HepG2 (cell line): ENCODE measurements around the gene ETV1. TPM values are rescaled to one million over a fixed set of nuclear protein-coding genes. Genes with fewer than 3 reads are reported as not detected.
"Not testable (repeated sequence)": the region's sequence is repeated elsewhere in the genome, so short reads cannot be mapped to it uniquely, and the experiment has no call there.

Experiments used
- ATAC-seq: fragments of 200-7000 bp; cut with Tn5 transposase; 3 replicates; pipeline ENCODE4 v1.9.1; 2020; ENCODE audit warnings: mild to moderate bottlenecking, moderate library complexity
- BruUV-seq: library from RNA; stranded (reverse); fragments of 400-500 nt; replicated peaks from 2 replicates; lab custom pipeline; 2021; lab: Mats Ljungman, UMichigan
- CTCF ChIA-PET: fragments of 300-600 bp; formaldehyde crosslinking; extraction: SDS; loops from one replicate; lab custom pipeline; 2021; ENCODE audit warnings: low total read pairs, inconsistent platforms, low intra/inter-chr PET ratio; lab: Yijun Ruan, JAX
- POLR2A ChIA-PET: fragments of 350-600 bp; sonication (Branson Sonifier 250); formaldehyde crosslinking; loops from one replicate; lab custom pipeline; 2020; ENCODE audit warnings: antibody characterized with exemption, inconsistent platforms; lab: Yijun Ruan, JAX
- DNase-seq: peaks from one replicate; pipeline ENCODE4 v3.0.0-alpha.2; 2015; ENCODE audit warnings: low spot score
- FAIRE-seq: peaks from 3 replicates; lab custom pipeline; 2011; peaks lifted over from hg19 to GRCh38; lab: Jason Lieb, UNC
- H2AFZ ChIP-seq: one replicate; pipeline ENCODE4 v1.6.1; 2011; ENCODE audit warnings: low read length, inconsistent platforms
- H3K27ac ChIP-seq: fragments of 300-600 bp; 3 replicates; pipeline ENCODE4 v1.8.0; 2011; ENCODE audit warnings: mixed run types, mild to moderate bottlenecking, mixed read lengths, low read length, inconsistent platforms; ENCODE audit not compliant: insufficient read depth; ENCODE audit errors: extremely low read length
- H3K27me3 ChIP-seq, 2 experiments: fragments of 200-600 bp in 1 of 2; 2 replicates in 1 of 2; 3 replicates in 1 of 2; pipeline versions ENCODE4 v1.6.0 to v1.8.0; 2011; ENCODE audit warnings: low read length in 2 of 2, mild to moderate bottlenecking in 2 of 2, moderate library complexity in 2 of 2, inconsistent platforms in 1 of 2; ENCODE audit not compliant: insufficient read depth in 2 of 2, control insufficient read depth in 1 of 2
- H3K36me3 ChIP-seq, 2 experiments: fragments of 200-600 bp in 1 of 2; replicated peaks in 1 of 2; 2 replicates in 1 of 2; 3 replicates in 1 of 2; pipeline versions ENCODE4 v1.5.1 to v1.8.0; 2011; ENCODE audit warnings: low read length in 2 of 2, inconsistent platforms in 1 of 2; ENCODE audit not compliant: insufficient read depth in 2 of 2, control insufficient read depth in 1 of 2
- H3K4me1 ChIP-seq: 2 replicates; pipeline ENCODE4 v1.5.1; 2012; ENCODE audit warnings: low read length, inconsistent platforms; ENCODE audit not compliant: insufficient read depth
- H3K4me2 ChIP-seq: 2 replicates; pipeline ENCODE4 v1.6.0; 2011; ENCODE audit warnings: low read depth, low read length, inconsistent platforms
- H3K4me3 ChIP-seq, 3 experiments: fragments of 200-600 bp in 1 of 3; sonication (generic), shearing (Covaris generic) in 1 of 3; replicated peaks in 1 of 3; 2 replicates each; pipeline ENCODE4 v1.5.1; 2011 to 2016; ENCODE audit warnings: low read length in 3 of 3, inconsistent platforms in 2 of 3, low read depth in 2 of 3, mild to moderate bottlenecking in 2 of 3, control low read depth in 1 of 3, mixed read lengths in 1 of 3; ENCODE audit not compliant: insufficient read depth in 1 of 3
- H3K79me2 ChIP-seq: one replicate; pipeline ENCODE4 v1.6.1; 2011; ENCODE audit warnings: low read length, inconsistent platforms; ENCODE audit not compliant: insufficient read depth
- H3K9ac ChIP-seq: 2 replicates; pipeline ENCODE4 v1.6.0; 2011; ENCODE audit warnings: mild to moderate bottlenecking, low read depth, low read length, inconsistent platforms; ENCODE audit not compliant: insufficient read depth
- H3K9me3 ChIP-seq: 2 replicates; pipeline ENCODE4 v1.5.1; 2012; ENCODE audit warnings: mild to moderate bottlenecking, low read length
- H4K20me1 ChIP-seq: 2 replicates; pipeline ENCODE4 v1.6.0; 2011; ENCODE audit warnings: inconsistent platforms, mild to moderate bottlenecking, low read length, moderate library complexity; ENCODE audit not compliant: insufficient read depth
- ADNP ChIP-seq: sonication (generic); formaldehyde crosslinking; IDR thresholded peaks from 2 replicates; pipeline ENCODE4 v1.4.0; 2020; ENCODE audit warnings: missing genetic modification reagents
- ELF4 ChIP-seq: sonication (generic); formaldehyde crosslinking; IDR thresholded peaks from 2 replicates; pipeline ENCODE4 v1.5.0; 2020; ENCODE audit warnings: missing genetic modification reagents, mild to moderate bottlenecking, moderate library complexity, borderline replicate concordance
- RORA ChIP-seq: sonication (generic); formaldehyde crosslinking; IDR thresholded peaks from 2 replicates; pipeline ENCODE4 v1.5.0; 2020; ENCODE audit warnings: mild to moderate bottlenecking, missing genetic modification reagents, moderate library complexity
- SALL2 ChIP-seq: sonication (generic); formaldehyde crosslinking; IDR thresholded peaks from 2 replicates; pipeline ENCODE4 v1.8.1; 2023; ENCODE audit warnings: mild to moderate bottlenecking, missing genetic modification reagents, inconsistent platforms
- ZNF878 ChIP-seq: sonication (generic); formaldehyde crosslinking; IDR thresholded peaks from 2 replicates; pipeline ENCODE4 v1.8.1; 2023; ENCODE audit warnings: mild to moderate bottlenecking, missing genetic modification reagents, moderate library complexity
- WGBS: methylation state at CpG from one replicate; pipeline ENCODE4 v1.1.6; 2017; ENCODE audit warnings: low lambda C conversion rate; 5-methylcytosine and 5-hydroxymethylcytosine counted together
- in situ Hi-C: cut with HindIII; loops from 2 replicates; pipeline ENCODE4 v1.10.0; 2017; ENCODE audit warnings: low pct_unique_long_range_greater_than_20kb; ENCODE audit not compliant: extremely low pct_ligation_motif_present
- intact Hi-C: fragments of 100-400 bp; cut with micrococcal nuclease; formaldehyde crosslinking; loops from one replicate; pipeline ENCODE4 v1.10.0; 2022; ENCODE audit not compliant: unreplicated experiment
- polyA plus RNA-seq, 8 experiments: library from polyadenylated mRNA; depleted of rRNA in 3 of 8; stranded (reverse) in 7 of 8; unstranded in 1 of 8; fragments of >200 nt; fragmentation: Illumina TruSeq in 4 of 8; extraction: Trizol in 4 of 8; gene quantifications; 2 replicates each; pipeline versions ENCODE4 v1.2.1 to v1.2.3, GENCODE V29; 2011 to 2016; ENCODE audit warnings: low read depth in 4 of 8, missing spikeins in 1 of 8, mixed read lengths in 1 of 8; ENCODE audit not compliant: insufficient read depth in 1 of 8
- total RNA-seq, 5 experiments: library from RNA; depleted of rRNA; stranded (reverse); fragments of >200 nt; fragmentation: Illumina TruSeq; extraction: Trizol; gene quantifications; 2 replicates each; pipeline ENCODE4 v1.2.3, GENCODE V29; 2016; ENCODE audit warnings: low read depth in 1 of 5
- TF ChIP-seq, protein P1 (sequence below): sonication (generic); formaldehyde crosslinking; IDR thresholded peaks from 2 replicates; pipeline ENCODE4 v1.4.0; 2020; ENCODE audit warnings: mild to moderate bottlenecking, missing genetic modification reagents
- TF ChIP-seq, protein P2 (sequence below): sonication (generic); formaldehyde crosslinking; IDR thresholded peaks from 2 replicates; pipeline ENCODE4 v1.4.0; 2020; ENCODE audit warnings: mild to moderate bottlenecking, missing genetic modification reagents
- TF ChIP-seq, protein P3 (sequence below): sonication (generic); formaldehyde crosslinking; IDR thresholded peaks from 2 replicates; pipeline ENCODE4 v1.5.1; 2020; ENCODE audit warnings: missing genetic modification reagents, mild to moderate bottlenecking, borderline replicate concordance

The ETV1 gene
- total and polyA plus RNA-seq, 2 of the 13 experiments (the other 11 are each of a cell fraction or from before 2014, with no cell fraction given), result 0.04 to 0.24 TPM

DNA sequence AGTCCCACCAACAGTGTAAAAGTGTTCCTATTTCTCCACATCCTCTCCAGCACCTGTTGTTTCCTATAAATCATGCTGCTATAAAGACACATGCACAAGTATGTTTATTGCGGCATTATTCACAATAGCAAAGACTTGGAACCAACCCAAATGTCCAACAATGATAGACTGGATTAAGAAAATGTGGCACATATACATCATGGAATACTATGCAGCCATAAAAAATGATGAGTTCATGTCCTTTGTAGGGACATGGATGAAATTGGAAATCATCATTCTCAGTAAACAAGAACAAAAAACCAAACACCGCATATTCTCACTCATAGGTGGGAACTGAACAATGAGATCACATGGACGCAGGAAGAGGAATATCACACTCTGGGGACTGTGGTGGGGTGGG, 71.1 kb downstream of the ETV1 start:
- H2AFZ ChIP-seq, ATAC-seq, H3K27me3 ChIP-seq, H3K4me3 ChIP-seq, DNase-seq, H3K27ac ChIP-seq, H3K4me1 ChIP-seq, CTCF ChIA-PET, POLR2A ChIA-PET, in situ Hi-C loops, H3K9ac ChIP-seq, H3K4me2 ChIP-seq, H3K79me2 ChIP-seq, BruUV-seq, FAIRE-seq, H4K20me1 ChIP-seq, H3K36me3 ChIP-seq, intact Hi-C loops: not testable (repeated sequence)
- 79% methylated on average over 3 of the region's 3 CpGs for WGBS
- peaks cover 54% of the 10 kb centered on the region for H3K9me3 ChIP-seq

DNA sequence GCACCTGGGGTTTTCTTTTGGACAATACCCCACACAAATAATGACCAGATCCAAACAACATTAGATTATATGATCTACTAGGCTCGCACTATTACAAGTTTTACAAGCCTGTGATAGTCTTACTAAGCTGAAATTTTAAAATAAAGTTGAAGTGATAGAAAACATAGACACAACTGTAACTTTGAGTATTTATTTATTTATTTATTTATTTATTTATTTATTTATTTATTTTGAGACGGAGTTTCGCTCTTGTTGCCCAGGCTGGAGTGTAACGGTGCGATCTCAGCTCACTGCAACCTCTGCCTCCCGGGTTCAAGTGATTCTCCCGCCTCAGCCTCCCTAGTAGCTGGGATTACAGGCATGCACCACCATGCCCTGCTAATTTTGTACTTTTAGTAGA, 72.4 kb downstream of the ETV1 start:
- BruUV-seq, H4K20me1 ChIP-seq, in situ Hi-C loops, H3K36me3 ChIP-seq, ATAC-seq, DNase-seq, FAIRE-seq, H3K27me3 ChIP-seq, H3K4me1 ChIP-seq, H3K9ac ChIP-seq, H3K4me2 ChIP-seq, H3K27ac ChIP-seq, CTCF ChIA-PET, intact Hi-C loops, H3K79me2 ChIP-seq, H3K4me3 ChIP-seq, POLR2A ChIA-PET, H2AFZ ChIP-seq: not testable (repeated sequence)
- peaks cover 51% of the 10 kb centered on the region for H3K9me3 ChIP-seq
- 63% methylated on average over 7 of the region's 7 CpGs for WGBS

DNA sequence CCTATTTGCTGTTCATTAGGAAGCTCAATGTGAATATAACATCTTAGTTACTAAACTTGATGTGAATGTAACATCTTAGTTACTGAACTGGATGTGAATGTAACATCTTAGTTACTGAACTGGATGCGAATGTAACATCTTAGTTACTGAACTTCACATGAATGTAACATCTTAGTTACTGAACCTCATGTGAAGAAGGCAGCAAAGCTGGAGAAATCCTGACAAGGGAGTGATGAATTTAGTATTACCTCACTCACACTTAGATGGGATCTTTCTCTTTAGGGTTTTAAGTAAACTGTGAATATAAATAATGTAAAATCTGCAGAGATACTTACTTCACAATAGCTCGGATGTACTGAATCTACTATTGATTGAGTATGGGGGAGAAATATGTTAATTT, 73.6 kb downstream of the ETV1 start:
- DNase-seq (no peak), ATAC-seq (no peak), FAIRE-seq (no peak)
- Histone ChIP-seq H3K9ac (no peak overlapping the region), H3K4me3 (no peak overlapping the region), H2AFZ (no peak overlapping the region), H3K9me3 (peaks cover 55% of the 10 kb centered on the region), H3K79me2 (no peaks in the 10 kb centered on the region), H3K36me3 (no peaks in the 10 kb centered on the region), H3K4me2 (no peak overlapping the region), H3K27me3 (no peaks in the 10 kb centered on the region), H3K4me1 (no peaks in the 10 kb centered on the region), H3K27ac (no peak overlapping the region), H4K20me1 (no peaks in the 10 kb centered on the region)
- CTCF ChIA-PET, result no interaction called here
- intact Hi-C loops (no loop called here), in situ Hi-C loops (no loop called here)
- BruUV-seq, result no TSS peak
- WGBS, result 9% methylated on average over 2 of the region's 2 CpGs
- POLR2A ChIA-PET, result no interaction called here
- TF ChIP-seq, protein P1, sequence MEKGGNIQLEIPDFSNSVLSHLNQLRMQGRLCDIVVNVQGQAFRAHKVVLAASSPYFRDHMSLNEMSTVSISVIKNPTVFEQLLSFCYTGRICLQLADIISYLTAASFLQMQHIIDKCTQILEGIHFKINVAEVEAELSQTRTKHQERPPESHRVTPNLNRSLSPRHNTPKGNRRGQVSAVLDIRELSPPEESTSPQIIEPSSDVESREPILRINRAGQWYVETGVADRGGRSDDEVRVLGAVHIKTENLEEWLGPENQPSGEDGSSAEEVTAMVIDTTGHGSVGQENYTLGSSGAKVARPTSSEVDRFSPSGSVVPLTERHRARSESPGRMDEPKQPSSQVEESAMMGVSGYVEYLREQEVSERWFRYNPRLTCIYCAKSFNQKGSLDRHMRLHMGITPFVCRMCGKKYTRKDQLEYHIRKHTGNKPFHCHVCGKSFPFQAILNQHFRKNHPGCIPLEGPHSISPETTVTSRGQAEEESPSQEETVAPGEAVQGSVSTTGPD (CRISPR knock-in tag), result no peak
- TF ChIP-seq ZNF878, result no peak
- TF ChIP-seq ADNP (CRISPR knock-in tag), result no peak
- TF ChIP-seq, protein P2, sequence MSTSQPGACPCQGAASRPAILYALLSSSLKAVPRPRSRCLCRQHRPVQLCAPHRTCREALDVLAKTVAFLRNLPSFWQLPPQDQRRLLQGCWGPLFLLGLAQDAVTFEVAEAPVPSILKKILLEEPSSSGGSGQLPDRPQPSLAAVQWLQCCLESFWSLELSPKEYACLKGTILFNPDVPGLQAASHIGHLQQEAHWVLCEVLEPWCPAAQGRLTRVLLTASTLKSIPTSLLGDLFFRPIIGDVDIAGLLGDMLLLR (CRISPR knock-in tag), result no peak
- TF ChIP-seq RORA, result no peak
- TF ChIP-seq, protein P3, sequence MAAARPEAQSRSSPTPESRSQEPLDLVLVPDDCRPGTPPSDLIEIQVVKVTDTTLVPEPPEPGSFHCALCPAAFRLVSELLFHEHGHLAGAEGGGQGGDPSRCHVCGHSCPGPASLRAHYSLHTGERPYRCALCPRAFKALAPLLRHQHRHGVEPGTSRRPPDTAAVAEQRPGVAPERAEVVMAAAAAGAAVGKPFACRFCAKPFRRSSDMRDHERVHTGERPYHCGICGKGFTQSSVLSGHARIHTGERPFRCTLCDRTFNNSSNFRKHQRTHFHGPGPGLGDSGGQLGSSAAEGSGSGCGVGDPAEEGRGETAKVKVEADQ, result no peak
- TF ChIP-seq ELF4 (CRISPR knock-in tag), result no peak
- TF ChIP-seq SALL2 (CRISPR knock-in tag), result no peak
